Activated CD8-positive, alpha-beta T cell treated with anti-CD3 and anti-CD28 coated beads for 36 hours (primary cell): ENCODE data around the gene CPSF3. TPM values are rescaled to one million over a fixed set of nuclear protein-coding genes. Genes with fewer than 3 reads are reported as not detected.

ENCODE experiments used
- ATAC-seq: fragments of 200-7000 bp; cut with Tn5 transposase; one replicate; pipeline ENCODE4 v1.10.0; 2021; ENCODE audit warnings: mild to moderate bottlenecking, moderate library complexity
- CTCF ChIA-PET: fragments of 350-600 bp; sonication (Branson Sonifier 250); formaldehyde crosslinking; loops from one replicate; lab custom pipeline; 2021; ENCODE audit warnings: antibody characterized with exemption; lab: Charles Lee
- POLR2A ChIA-PET: fragments of 350-600 bp; sonication (Branson Sonifier 250); formaldehyde crosslinking; loops from one replicate; lab custom pipeline; 2021; ENCODE audit warnings: antibody characterized with exemption; lab: Charles Lee
- DNase-seq: peaks from one replicate; pipeline ENCODE4 v3.0.0-alpha.2; 2020
- H3K27ac Mint-ChIP-seq: one replicate; pipeline ENCODE4 v1.8.0; 2021; ENCODE audit warnings: mild to moderate bottlenecking, mixed read lengths
- H3K27me3 Mint-ChIP-seq: one replicate; pipeline ENCODE4 v1.8.0; 2021; ENCODE audit warnings: mixed read lengths
- H3K36me3 Mint-ChIP-seq: one replicate; pipeline ENCODE4 v1.8.0; 2021; ENCODE audit warnings: low read depth, mixed read lengths
- H3K4me1 Mint-ChIP-seq: one replicate; pipeline ENCODE4 v1.8.0; 2021; ENCODE audit warnings: low read depth, mixed read lengths
- H3K4me3 Mint-ChIP-seq: one replicate; pipeline ENCODE4 v1.8.0; 2021; ENCODE audit warnings: mild to moderate bottlenecking, moderate library complexity, mixed read lengths
- H3K9me3 Mint-ChIP-seq: one replicate; pipeline ENCODE4 v1.8.0; 2021; ENCODE audit warnings: mixed read lengths
- CTCF ChIP-seq: fragments of 200-600 bp; IDR thresholded peaks from one replicate; pipeline ENCODE4 v1.8.0; 2022; ENCODE audit warnings: antibody characterized with exemption, mild to moderate bottlenecking
- intact Hi-C: fragments of 100-400 bp; cut with micrococcal nuclease; formaldehyde crosslinking; loops from one replicate; pipeline ENCODE4 v1.10.0; 2022
- total RNA-seq, 2 experiments: library from RNA; stranded (reverse); gene quantifications; one replicate each; pipeline ENCODE4 v1.2.3, GENCODE V29; 2021

The CPSF3 gene
- total RNA-seq, 2 experiments from 2014 or later, result 72.2 to 73.0 TPM

GRCh38 chr2:9415516-9416169 lies 7.8 kb upstream of the CPSF3 start:
- ATAC-seq (no peak), DNase-seq (no peak)
- ChIA-PET CTCF (no interaction called here), POLR2A (interaction anchor here (0.6 to 1.0 kb wide), 2 partner anchors 11 to 154 kb away, joined by 3 read pairs; no protein-coding TSS in a partner anchor)
- no peaks in the 10 kb centered on the region for H3K27me3 Mint-ChIP-seq
- no peaks in the 10 kb centered on the region for H3K9me3 Mint-ChIP-seq
- H3K36me3 Mint-ChIP-seq, result peaks cover 30% of the 10 kb centered on the region
- H3K27ac Mint-ChIP-seq, result no peak overlapping the region
- peaks cover 30% of the 10 kb centered on the region for H3K4me1 Mint-ChIP-seq
- intact Hi-C loops, result no loop called here
- no peak for TF ChIP-seq CTCF
- no peak overlapping the region for H3K4me3 Mint-ChIP-seq

DNA sequence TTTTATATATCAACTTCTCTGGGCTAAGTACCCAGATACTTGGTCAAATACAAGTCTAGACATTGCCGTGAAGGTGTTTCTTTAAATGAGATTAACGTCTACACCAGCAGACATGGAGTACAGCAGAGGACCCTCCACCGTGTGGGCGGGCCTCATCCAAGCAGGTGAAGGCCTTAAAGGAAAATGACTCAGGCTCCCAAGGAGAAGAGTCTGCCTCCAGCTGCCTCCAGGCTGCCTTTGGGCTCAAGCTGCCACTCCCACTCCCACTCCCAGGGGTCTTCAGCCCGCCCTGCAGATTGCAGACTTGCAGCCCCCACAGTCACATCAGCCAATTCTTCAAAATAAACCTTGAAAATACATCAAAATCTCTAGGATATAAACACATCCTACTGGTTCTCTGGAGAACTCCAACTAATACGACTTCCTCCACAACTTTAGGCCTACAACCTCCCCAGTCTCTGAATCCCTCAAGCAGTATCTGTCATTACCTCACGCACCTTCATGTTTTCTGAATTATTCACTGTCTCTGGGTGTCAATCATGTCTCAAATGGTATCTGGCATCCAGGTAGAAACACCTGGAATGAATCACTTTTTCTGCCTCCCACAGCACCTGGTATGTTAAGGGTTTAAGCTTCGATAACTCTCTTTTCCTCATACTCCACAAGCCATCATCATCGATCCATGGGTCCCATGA lies 7.0 kb upstream of the CPSF3 start:
- CTCF ChIA-PET, result no interaction called here
- Mint-ChIP-seq H3K4me3 (no peak overlapping the region), H3K27me3 (no peaks in the 10 kb centered on the region)

GRCh38 chr2:9416962-9417316 lies 6.5 kb upstream of the CPSF3 start:
- Mint-ChIP-seq H3K27me3 (no peaks in the 10 kb centered on the region), H3K36me3 (peaks cover 31% of the 10 kb centered on the region), H3K9me3 (no peaks in the 10 kb centered on the region), H3K4me3 (no peak overlapping the region), H3K27ac (peak overlapping the region; percentile 14), H3K4me1 (peaks cover 37% of the 10 kb centered on the region)
- ATAC-seq, result no peak
- ChIA-PET POLR2A (no interaction called here), CTCF (no interaction called here)
- TF ChIP-seq CTCF, result no peak
- no peak for DNase-seq
- intact Hi-C loops, result no loop called here

More for the DNA sequence above, 7.0 kb upstream of the CPSF3 start:
- H3K9me3 Mint-ChIP-seq, result no peaks in the 10 kb centered on the region
- DNase-seq, result no peak
- no peak for TF ChIP-seq CTCF
- ATAC-seq, result no peak
- POLR2A ChIA-PET, result no interaction called here
- H3K4me1 Mint-ChIP-seq, result peaks cover 32% of the 10 kb centered on the region
- peak overlapping the region; percentile 14 for H3K27ac Mint-ChIP-seq
- intact Hi-C loops, result no loop called here
- peaks cover 30% of the 10 kb centered on the region for H3K36me3 Mint-ChIP-seq

GRCh38 chr2:9417725-9418124 lies 5.7 kb upstream of the CPSF3 start:
- no peak for TF ChIP-seq CTCF
- peaks cover 32% of the 10 kb centered on the region for H3K36me3 Mint-ChIP-seq
- no peaks in the 10 kb centered on the region for H3K27me3 Mint-ChIP-seq
- H3K27ac Mint-ChIP-seq, result no peak overlapping the region
- DNase-seq (no peak), ATAC-seq (no peak)
- H3K4me3 Mint-ChIP-seq, result no peak overlapping the region
- CTCF ChIA-PET, result no interaction called here
- no peaks in the 10 kb centered on the region for H3K9me3 Mint-ChIP-seq
- POLR2A ChIA-PET, result no interaction called here
- intact Hi-C loops, result no loop called here
- peaks cover 43% of the 10 kb centered on the region for H3K4me1 Mint-ChIP-seq

- no peak for DNase-seq
- ATAC-seq, result no peak
- ChIA-PET POLR2A (no interaction called here), CTCF (no interaction called here)
- Mint-ChIP-seq H3K4me3 (no peak overlapping the region), H3K27ac (no peak overlapping the region), H3K36me3 (peaks cover 35% of the 10 kb centered on the region), H3K27me3 (no peaks in the 10 kb centered on the region), H3K9me3 (no peaks in the 10 kb centered on the region), H3K4me1 (peaks cover 43% of the 10 kb centered on the region)
- no peak for TF ChIP-seq CTCF
- intact Hi-C loops, result no loop called here
Measured at GRCh38 chr2:9418746-9419145, 4.7 kb upstream of the CPSF3 start.
